ENCODE measurements around the gene CTXN2. TPM values are rescaled to one million over a fixed set of nuclear protein-coding genes. Genes with fewer than 3 reads are reported as not detected.

The CTXN2 gene
- total and polyA plus RNA-seq, 7 donors, result 0.13 to 0.27 (median 0.16) TPM; not detected in 4

- Histone ChIP-seq H3K4me3 (no peak overlapping the region), H3K4me1 (no peaks in the 10 kb centered on the region), H3K9me3 (no peaks in the 10 kb centered on the region), H3K27me3 (no peaks in the 10 kb centered on the region), H3K27ac (no peak overlapping the region), H3K36me3 (no peaks in the 10 kb centered on the region)
- no peak for DNase-seq
- TF ChIP-seq POLR2A (IDR thresholded peaks at IDR 0.05) (no peak), CTCF (IDR thresholded peaks at IDR 0.05) (no peak), EP300 (IDR thresholded peaks at IDR 0.05) (no peak), POLR2AphosphoS5 (IDR thresholded peaks at IDR 0.05) (no peak)
- intact Hi-C loops (cut with DNase I), result no loop called here
- WGBS, 2 donors, result 86 to 91% methylated on average over 1 of the region's 1 CpG
Measured at GRCh38 chr15:48244921-48245320, 53.5 kb downstream of the CTXN2 start.

- Histone ChIP-seq H3K27ac (no peak overlapping the region), H3K4me3 (no peak overlapping the region), H3K27me3 (no peaks in the 10 kb centered on the region), H3K36me3 (no peaks in the 10 kb centered on the region), H3K9me3 (no peaks in the 10 kb centered on the region), H3K4me1 (no peaks in the 10 kb centered on the region)
- TF ChIP-seq CTCF (IDR thresholded peaks at IDR 0.05) (no peak), POLR2AphosphoS5 (IDR thresholded peaks at IDR 0.05) (no peak), EP300 (IDR thresholded peaks at IDR 0.05) (no peak), POLR2A (IDR thresholded peaks at IDR 0.05) (no peak)
- WGBS, 2 donors, result 68 to 86% methylated on average over 5 of the region's 5 CpGs
- no peak for DNase-seq
- intact Hi-C loops (cut with DNase I), result no loop called here
Measured at GRCh38 chr15:48248414-48248813, 56.9 kb downstream of the CTXN2 start.

GRCh38 chr15:48250640-48251076 is 59.2 kb downstream of the CTXN2 start:
- no peak overlapping the region for H3K4me3 ChIP-seq
- WGBS, 2 donors, result 37 to 44% methylated on average over 6 of the region's 6 CpGs
- DNase-seq, result no peak
- no peaks in the 10 kb centered on the region for H3K9me3 ChIP-seq
- H3K27ac ChIP-seq, result no peak overlapping the region
- intact Hi-C loops (cut with DNase I), result loop anchor here (2.0 kb wide), 1 partner anchor 1054 kb away; no protein-coding TSS in a partner anchor
- H3K36me3 ChIP-seq, result no peaks in the 10 kb centered on the region
- no peaks in the 10 kb centered on the region for H3K27me3 ChIP-seq
- TF ChIP-seq CTCF (IDR thresholded peaks at IDR 0.05), result peak in 3 of 4 experiments; percentile 45 to 55 (median 47)
- TF ChIP-seq POLR2AphosphoS5 (IDR thresholded peaks at IDR 0.05), result no peak
- no peaks in the 10 kb centered on the region for H3K4me1 ChIP-seq

- DNase-seq, result no peak
- 71 to 76% methylated on average over 4 of the region's 4 CpGs for WGBS, 2 donors
- no peak overlapping the region for H3K4me3 ChIP-seq
Measured at GRCh38 chr15:48253172-48253571, 61.7 kb downstream of the CTXN2 start.

More at GRCh38 chr15:48253172-48253571, 61.7 kb downstream of the CTXN2 start:
- Histone ChIP-seq H3K4me1 (no peaks in the 10 kb centered on the region), H3K9me3 (no peaks in the 10 kb centered on the region), H3K36me3 (no peaks in the 10 kb centered on the region), H3K27ac (no peak overlapping the region), H3K27me3 (no peaks in the 10 kb centered on the region)
- TF ChIP-seq CTCF (IDR thresholded peaks at IDR 0.05), result no peak
- no peak for TF ChIP-seq POLR2AphosphoS5 (IDR thresholded peaks at IDR 0.05)
- TF ChIP-seq POLR2A (IDR thresholded peaks at IDR 0.05), result no peak
- TF ChIP-seq EP300 (IDR thresholded peaks at IDR 0.05), result no peak
- intact Hi-C loops (cut with DNase I), result no loop called here

Other genes starting within 250 kb of the CTXN2 start
- under 1 TPM in 1 of 4 donors, not detected in 3; 0.36 TPM for gene SLC24A5, start 70.7 kb upstream of the CTXN2 start, total RNA-seq
- not detected for gene SLC24A5, start 70.7 kb upstream of the CTXN2 start, polyA plus RNA-seq
- gene MYEF2, start 13.4 kb upstream of the CTXN2 start, total RNA-seq, result 10 to 100 TPM; 21.8 to 80.4 (median 47.0) TPM
- gene MYEF2, start 13.4 kb upstream of the CTXN2 start, polyA plus RNA-seq, result 1 to 10 TPM; 2.4 to 8.6 (median 3.2) TPM
- not detected for gene SLC12A1, start 14.6 kb downstream of the CTXN2 start, total RNA-seq
- gene SLC12A1, start 14.6 kb downstream of the CTXN2 start, polyA plus RNA-seq, result under 1 TPM in 1 of 3 donors, not detected in 2; 0.03 TPM
- gene DUT, start 139.8 kb downstream of the CTXN2 start, total RNA-seq, result 100 to 1,000 TPM in 2 of 4 donors, 10 to 100 TPM in 2; 76.2 to 109 (median 102) TPM
- 10 to 100 TPM; 42.6 to 91.1 (median 59.9) TPM for gene DUT, start 139.8 kb downstream of the CTXN2 start, polyA plus RNA-seq